GM21360 (cell line): ENCODE measurements around the gene BABAM2.

Source experiments
- ATAC-seq: cut with Tn5 transposase; IDR thresholded peaks from one replicate; pipeline ENCODE4 v1.9.1; 2021; ENCODE audit warnings: mild to moderate bottlenecking, moderate library complexity; ENCODE audit not compliant: unreplicated experiment

The BABAM2 gene

DNA sequence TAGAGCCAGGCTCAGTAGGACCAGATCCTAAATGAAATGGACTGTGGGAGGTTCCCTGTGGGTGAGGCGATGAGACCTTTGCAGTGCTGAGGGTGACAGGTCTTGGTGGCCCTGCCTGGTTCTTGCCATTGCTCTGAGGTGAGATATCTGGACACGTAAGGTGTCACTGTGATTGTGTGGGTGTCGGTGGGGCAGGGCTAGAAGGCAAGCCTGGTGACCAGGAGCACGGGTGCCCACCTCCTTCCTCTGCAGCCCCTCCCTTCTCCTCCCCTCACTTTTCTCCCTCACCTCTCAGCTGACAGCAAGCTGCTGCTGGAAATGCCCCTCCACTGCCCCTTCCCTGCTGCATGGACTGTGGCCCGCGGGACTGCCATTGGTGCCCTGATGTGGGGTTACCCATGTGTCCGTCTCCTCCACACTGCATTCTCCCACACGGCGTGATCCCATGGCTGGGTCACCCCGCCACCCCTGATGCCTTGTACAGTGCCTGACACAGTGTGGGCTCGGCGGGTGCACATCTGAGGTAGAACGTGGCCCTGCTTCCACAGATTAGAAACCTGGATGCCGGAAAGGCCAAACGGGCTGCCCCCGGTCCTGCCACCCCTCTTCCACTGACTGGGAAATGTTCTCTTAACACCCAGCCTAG, 446.6 kb downstream of the BABAM2 start:
- ATAC-seq: no peak

GRCh38 chr2:28338046-28338817, 447.7 kb downstream of the BABAM2 start:
- ATAC-seq: no peak

DNA sequence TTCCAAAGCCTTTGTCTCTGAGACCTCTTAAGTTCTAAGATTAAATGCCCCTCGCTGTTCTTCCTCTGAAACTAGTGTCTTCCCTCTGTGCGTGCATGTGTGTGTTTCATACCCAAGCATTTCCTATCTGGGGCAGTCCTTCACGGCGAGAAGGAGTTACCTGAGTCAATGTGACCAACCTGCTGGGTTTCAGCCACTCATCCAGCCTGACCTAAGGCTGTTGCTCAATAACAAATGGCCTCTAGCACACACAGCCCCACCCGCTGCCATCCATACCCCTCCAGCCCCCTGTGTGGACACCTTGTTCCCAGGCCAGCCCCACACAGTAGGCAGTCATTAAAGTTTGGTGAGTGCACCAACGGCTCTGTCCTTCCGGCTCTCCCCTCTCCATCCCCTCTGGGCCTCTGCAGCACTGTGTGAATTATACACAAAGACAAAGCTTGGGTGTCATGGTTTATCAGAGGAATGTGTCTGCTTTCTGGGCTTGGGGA, 448.3 kb downstream of the BABAM2 start:
- no peak for ATAC-seq

DNA sequence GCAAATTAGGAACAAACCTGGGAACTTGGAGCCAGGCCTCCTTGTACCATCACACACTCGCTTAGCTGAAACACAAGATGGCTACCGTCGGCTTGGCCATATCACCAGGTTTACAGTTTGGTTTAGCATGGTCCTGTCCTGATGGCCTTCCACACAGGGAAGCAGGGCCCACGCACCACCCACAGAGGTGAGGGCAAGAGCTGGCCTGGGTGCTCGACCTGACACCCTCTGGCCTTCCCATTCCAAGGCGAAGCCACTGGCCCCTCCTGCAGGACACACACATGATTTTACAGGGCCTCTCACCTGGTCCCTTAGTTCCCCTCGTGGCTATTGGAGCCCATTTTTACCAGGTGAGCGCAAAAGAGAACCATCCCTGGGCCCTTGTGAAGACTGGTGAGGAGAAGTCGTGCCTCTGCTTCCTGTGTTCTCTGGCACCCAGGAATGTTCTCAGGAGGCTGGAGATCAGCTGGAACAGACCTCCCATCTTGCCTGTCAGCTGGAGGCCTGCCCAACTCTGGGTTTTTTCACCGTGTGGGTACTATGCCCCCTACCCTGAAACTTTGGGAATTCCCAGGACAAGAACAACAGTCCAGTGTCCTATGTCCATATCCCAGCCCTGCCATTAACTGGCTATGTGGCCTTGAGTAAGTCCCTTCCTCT, 449.1 kb downstream of the BABAM2 start:
- no peak for ATAC-seq

DNA sequence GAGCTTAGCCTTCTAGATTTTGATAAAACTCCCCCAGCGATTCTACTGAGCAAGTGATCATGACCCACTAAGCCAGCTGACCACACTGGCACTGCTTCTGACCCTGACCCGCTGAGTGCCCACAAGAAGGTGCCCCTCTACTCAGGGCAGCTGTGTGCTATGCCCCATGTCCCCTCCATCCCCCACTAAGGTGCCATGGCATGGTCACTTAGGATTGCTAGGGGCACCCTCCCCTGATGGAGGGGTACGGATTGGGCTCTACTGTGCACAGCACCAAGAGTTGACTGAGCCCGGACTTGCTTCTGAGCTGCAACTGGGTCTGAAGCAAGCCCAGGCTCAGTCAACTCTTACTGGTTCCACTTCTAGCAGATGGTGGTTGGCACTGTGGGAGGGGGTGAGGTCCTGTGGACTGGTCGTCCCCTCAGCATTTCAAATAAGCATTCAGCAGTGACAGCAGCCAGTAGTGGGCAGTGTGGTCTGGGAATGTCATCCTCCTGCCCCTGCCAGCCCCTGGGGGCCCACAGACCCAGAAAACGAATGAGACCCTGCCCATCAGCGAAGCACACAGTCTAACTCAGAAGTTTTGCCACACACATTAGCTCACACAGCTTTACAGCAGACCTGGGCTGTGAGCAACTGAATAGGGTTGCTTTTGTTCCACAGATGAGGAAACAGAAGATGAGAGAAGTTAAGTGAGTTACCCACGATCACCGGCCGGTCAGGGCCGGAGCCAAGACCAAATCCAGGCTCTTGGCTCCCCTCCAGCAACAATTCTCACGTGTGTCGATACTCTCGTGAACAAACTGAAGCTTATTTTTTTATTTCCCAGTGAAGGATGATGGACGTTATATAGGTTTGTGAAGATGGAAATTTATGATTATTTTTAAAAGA, 450.0 kb downstream of the BABAM2 start:
- ATAC-seq: no peak

DNA sequence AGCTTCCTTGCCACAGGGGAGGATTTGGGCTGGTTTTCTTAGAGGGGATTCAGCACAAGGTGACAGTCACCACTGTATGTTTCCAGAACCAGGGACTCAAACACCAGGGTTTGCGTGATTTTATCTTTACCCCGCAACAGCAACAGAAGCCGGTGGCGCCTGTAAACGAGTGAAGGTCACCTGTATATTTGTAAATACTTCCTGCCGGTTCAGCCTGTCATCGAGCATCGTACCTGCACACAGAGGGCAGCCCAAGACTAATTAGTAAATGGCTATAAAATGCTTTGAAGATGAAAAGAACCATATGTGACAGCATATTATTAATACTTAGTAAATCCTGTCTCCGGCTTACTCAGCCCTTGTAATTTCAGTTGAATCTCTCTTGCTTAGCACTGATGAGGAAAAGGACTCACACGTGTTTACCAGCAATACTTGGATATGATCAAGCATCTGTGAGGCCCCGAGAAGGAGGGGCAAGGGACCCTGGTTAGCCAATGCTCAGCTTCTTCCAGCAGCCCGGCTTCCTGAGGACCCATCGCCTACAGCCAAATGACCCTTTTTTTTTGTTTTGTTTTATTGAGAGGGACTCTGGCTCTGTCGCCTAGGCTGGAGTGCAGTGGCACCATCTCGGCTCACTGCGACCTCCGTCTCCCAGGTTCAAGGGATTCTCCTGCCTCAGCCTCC, 450.8 kb downstream of the BABAM2 start:
- no peak for ATAC-seq

GRCh38 chr2:28342081-28342967, 451.8 kb downstream of the BABAM2 start:
- no peak for ATAC-seq

DNA sequence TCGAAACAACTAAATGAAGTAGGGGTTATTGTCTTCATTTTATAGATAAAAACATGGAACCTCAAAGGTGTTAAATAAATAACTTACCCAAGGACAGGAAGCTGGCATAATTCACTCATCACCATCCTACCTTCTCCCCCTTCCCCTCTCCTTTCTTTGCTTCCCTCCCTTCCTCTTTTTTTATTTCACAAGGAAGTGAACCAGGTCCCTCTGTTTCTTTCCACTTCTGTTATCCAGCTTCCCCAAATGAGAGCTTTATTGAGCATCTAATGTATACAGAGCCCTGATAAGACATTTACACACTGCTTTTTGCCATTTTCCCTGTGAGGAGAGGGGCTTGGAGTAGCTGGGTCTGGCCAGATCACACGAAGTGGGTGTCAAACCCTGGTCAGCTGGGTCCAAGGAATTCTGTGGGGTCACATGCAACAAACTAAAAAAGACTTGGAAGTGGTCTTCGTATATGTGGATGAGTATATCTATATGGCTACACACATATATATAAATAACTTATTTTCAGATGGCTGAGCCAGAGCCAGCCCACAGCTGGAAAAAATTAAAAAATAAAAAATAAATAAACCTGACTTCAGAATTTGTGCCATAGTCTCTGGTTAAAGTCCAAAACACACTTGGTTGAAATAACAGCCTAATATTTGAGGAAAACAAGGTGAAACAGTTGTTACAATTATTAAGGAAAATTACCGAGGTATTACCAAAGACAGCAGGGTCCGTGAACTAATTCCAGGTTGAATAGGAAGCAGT, 452.8 kb downstream of the BABAM2 start:
- no peak for ATAC-seq

DNA sequence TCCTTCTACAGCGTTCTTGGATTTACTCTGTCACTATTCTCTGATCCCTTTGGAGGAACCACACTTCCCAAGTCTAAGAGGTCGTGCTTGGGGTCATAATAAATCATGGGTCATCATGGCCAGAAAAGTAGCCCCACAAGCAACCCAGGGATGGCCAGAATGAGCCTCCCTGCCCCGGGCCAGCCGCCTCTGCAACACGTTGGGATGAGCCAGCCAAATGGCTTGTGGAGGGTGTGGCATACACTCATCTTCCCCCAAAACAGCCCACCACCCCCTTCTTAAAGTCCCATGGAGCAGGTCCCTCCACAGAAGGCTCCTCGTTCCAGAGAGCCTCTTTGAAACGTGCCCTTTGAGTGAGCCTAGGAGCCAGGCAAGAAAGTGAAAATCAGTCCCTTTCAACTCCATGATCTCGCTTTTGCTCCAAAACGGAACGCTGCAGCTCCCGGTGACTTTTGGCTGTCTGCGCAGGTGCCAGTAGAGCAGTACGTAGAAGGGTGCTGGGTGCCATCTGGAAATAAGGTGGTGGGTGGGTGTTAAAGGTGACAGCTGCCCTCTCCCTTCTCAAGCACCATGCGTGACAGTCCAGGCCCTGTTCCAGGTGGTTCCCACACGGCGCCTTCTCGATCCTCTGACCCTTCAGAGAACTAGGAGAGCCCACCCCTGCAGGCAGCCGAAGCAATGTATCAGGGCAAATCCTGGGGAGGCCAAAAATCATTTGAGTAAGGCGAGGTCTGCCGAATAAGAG, 453.6 kb downstream of the BABAM2 start:
- no peak for ATAC-seq

DNA sequence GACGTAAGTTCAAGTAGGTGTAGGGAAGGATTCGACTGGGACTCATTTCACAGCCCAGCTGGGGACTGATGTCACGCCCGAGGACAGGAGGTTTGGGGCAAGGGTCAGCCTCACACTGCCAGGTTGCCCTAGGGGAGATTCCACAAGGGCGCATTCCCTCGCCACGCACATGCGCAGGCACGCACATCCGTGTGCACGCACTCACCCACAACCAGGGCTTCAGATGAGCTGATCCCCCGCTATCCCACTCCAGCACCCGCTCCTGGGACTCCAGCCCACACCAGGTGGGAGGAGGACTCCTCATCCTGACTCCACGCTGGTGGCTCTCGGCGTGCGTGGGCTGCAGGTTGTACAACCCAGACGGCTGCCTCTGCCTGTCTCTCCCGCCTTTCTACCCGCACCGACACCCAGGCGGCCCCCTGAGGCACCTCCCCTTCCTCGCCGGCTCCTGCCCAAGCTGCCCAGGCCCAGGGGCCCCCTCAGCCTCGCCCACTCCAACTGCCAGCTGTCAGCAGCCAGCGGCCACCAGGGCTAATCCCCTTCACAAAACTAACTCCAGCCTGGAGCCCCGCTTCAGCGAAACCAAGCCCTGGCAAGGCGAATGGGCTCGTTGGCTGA, 454.3 kb downstream of the BABAM2 start:
- no peak for ATAC-seq

DNA sequence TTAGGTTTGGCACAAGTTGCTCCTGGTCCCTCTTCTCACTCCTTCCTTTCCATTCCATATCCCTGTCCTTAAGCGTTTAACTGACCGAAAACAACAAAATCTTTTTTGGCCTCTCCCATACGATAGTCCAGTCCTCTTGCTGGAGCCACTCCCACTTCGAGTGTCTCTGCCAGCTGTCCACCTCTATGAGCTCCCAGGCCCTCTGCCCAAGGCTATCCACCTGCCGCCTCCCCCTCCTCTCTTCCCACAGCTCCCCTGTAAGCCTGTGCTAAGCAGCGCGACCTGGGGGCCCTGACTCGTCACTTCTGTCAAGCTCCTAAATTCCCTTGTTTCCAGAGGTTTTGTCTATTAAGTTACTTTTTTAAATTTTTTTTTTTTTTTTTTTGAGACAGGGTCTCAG, 455.1 kb downstream of the BABAM2 start:
- ATAC-seq: no peak

DNA sequence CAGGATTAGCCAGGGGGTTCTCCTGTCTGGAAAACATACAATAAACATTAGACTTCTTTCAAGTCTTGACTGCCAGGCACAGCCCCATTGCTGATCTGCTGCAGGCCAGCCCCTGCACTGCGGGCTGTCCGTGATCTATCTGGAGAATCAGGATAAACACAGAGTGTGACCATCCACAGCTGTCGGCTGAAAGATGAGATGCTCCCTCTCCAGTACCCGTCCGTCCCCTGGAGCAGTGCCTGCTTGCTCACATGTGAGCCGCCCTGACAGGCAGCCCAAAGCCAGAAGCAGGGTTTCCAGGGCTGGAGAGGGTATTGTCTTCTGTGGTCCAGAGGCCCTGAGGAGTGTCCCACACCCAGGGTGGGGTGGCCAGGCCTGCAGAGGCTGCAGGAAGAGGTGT, 456.1 kb downstream of the BABAM2 start:
- no peak for ATAC-seq

DNA sequence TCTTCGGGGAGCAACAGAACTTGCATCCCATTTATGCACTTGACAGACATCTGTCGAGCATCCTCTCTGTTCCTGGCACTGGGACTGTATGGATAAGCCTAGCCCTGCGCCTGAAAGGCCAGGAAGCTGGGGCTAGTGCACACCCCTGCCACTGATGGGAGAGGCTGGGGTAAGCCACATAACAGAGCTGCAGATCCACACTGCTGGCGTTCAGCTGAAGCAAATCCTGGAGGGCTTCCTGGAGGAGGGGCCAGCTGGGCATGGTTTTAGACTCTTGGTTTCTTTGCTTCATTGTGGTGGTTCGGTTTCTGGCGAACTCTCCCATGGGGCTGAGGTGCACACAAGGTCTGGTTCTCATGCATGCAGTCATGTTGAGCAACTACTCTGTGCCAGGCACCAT, 456.7 kb downstream of the BABAM2 start:
- ATAC-seq: no peak

DNA sequence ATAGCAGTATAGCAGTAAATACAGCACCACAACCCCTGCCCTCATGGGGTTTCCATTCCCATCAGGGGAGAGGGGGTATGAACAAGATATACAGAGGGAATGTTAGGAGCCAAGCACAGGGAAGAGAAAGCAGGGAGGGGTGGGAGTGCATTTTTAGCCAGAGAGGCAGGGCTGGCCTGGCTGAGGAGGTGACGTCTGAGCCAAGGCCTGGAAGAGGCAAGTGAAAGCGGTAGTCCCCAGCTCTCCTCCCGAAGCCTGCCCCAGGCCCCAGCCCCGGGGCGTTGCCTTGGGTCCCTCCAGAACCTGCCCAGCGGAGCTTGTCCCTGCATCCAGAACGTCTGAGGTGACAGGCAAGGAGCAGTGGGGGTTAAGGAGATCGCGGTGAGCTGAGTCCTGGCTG, 457.1 kb downstream of the BABAM2 start:
- ATAC-seq: no peak

- no peak for ATAC-seq
Measured at GRCh38 chr2:28348149-28348567, 457.6 kb downstream of the BABAM2 start.

DNA sequence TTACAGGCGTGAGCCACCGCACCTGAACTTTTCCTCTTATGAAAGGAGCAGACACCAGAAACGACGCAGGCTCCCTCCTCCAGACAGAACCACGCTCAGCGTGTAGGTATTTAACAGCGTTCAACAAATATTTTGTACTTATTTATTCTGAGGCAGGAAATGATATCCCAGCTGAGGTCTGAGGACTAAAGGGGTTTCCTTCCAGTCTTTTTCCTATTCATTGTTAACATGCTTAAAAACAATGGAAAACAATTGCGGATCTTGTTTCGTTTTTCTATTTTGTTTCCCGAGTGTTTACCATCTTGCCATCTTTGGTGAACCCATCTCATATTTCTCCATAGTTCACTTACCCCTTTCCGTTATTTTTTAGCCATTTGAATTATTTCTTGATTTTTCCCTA, 458.4 kb downstream of the BABAM2 start:
- ATAC-seq: no peak

GRCh38 chr2:28349546-28350165, 459.1 kb downstream of the BABAM2 start:
- ATAC-seq: no peak
